ENCODE results near the gene CTNND2.
"Not testable (repeated sequence)": the region's sequence is repeated elsewhere in the genome, so short reads cannot be mapped to it uniquely, and the experiment has no call there.

Gene CTNND2

GRCh38 chr5:11857391-11857790, 46.9 kb downstream of the CTNND2 start:
- no peak for DNase-seq

GRCh38 chr5:11854936-11855335, 49.3 kb downstream of the CTNND2 start:
- no peak for DNase-seq

GRCh38 chr5:11853796-11854195, 50.5 kb downstream of the CTNND2 start:
- DNase-seq, result no peak

GRCh38 chr5:11853140-11853539, 51.1 kb downstream of the CTNND2 start:
- no peak for DNase-seq

- DNase-seq, result no peak
Observed at GRCh38 chr5:11852717-11853087, 51.5 kb downstream of the CTNND2 start.

- no peak for DNase-seq
Observed at GRCh38 chr5:11851965-11852716, 52.1 kb downstream of the CTNND2 start.

- DNase-seq, result no peak
Observed at GRCh38 chr5:11851416-11851815, 52.8 kb downstream of the CTNND2 start.

GRCh38 chr5:11828566-11828965, 75.7 kb downstream of the CTNND2 start:
- not testable (repeated sequence) for DNase-seq

GRCh38 chr5:11822598-11822997, 81.6 kb downstream of the CTNND2 start:
- no peak for DNase-seq

- DNase-seq, result no peak
Observed at GRCh38 chr5:11815916-11816315, 88.3 kb downstream of the CTNND2 start.

GRCh38 chr5:11815481-11815880, 88.8 kb downstream of the CTNND2 start:
- no peak for DNase-seq

GRCh38 chr5:11814373-11814772, 89.9 kb downstream of the CTNND2 start:
- DNase-seq, result no peak

- no peak for DNase-seq
Observed at GRCh38 chr5:11809407-11809806, 94.8 kb downstream of the CTNND2 start.

- no peak for DNase-seq
Observed at GRCh38 chr5:11803436-11803835, 100.8 kb downstream of the CTNND2 start.

GRCh38 chr5:11801061-11801460, 103.2 kb downstream of the CTNND2 start:
- DNase-seq, result no peak

- DNase-seq, result no peak
Observed at GRCh38 chr5:11797132-11797531, 107.1 kb downstream of the CTNND2 start.

- no peak for DNase-seq
Observed at GRCh38 chr5:11793396-11793795, 110.8 kb downstream of the CTNND2 start.

- no peak for DNase-seq
Observed at GRCh38 chr5:11792621-11793020, 111.6 kb downstream of the CTNND2 start.

- DNase-seq, result no peak
Observed at GRCh38 chr5:11791792-11792191, 112.5 kb downstream of the CTNND2 start.

- DNase-seq, result no peak
Observed at GRCh38 chr5:11790201-11790600, 114.0 kb downstream of the CTNND2 start.

GRCh38 chr5:11785771-11786352, 118.4 kb downstream of the CTNND2 start:
- no peak for DNase-seq

GRCh38 chr5:11780641-11781345, 123.5 kb downstream of the CTNND2 start:
- no peak for DNase-seq

- no peak for DNase-seq
Observed at GRCh38 chr5:11777096-11777495, 127.2 kb downstream of the CTNND2 start.

GRCh38 chr5:11770310-11770709, 133.9 kb downstream of the CTNND2 start:
- no peak for DNase-seq

All from stimulated activated CD4-positive, alpha-beta T cell treated with anti-CD3 and anti-CD28 coated beads, Interleukin-4, amount 100 ng/mL, for 1 hour (primary cell).